ENCODE results near the gene DACT2. TPM values are rescaled to one million over a fixed set of nuclear protein-coding genes. Genes with fewer than 3 reads are reported as not detected.

DACT2 gene
- total RNA-seq, 1 donor from 2014 or later: 17.4 TPM

DNA sequence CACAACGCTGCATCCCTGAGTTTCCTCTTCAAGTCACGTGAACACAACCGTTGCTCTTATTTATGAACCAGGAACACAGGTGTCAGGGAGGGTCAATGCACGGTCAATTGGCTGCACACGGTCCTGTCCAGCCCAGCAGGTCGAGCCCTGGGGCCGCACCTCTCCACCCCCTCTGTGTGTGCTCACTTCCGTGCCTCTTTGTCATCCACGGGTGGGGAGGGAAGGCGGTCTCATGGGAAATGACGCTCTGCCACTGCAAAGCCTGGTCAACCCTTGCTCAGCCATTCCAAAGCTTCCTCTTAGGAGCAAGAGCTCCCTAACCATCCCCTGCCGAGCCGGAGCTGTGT lies 38.7 kb downstream of the DACT2 start:
- no peak overlapping the region for H3K27ac Mint-ChIP-seq
- H3K9me3 Mint-ChIP-seq: peaks cover 5% of the 10 kb centered on the region
- peaks cover 32% of the 10 kb centered on the region for H3K27me3 Mint-ChIP-seq
- DNase-seq (ENCODE audit: extremely low spot score, unreplicated experiment): no peak
- no peaks in the 10 kb centered on the region for H3K4me1 Mint-ChIP-seq (ENCODE audit: unreplicated experiment)
- H3K4me3 Mint-ChIP-seq: no peak overlapping the region
- peaks cover 3% of the 10 kb centered on the region for H3K36me3 Mint-ChIP-seq
- TF ChIP-seq CTCF (conservative IDR thresholded peaks at IDR 0.05): no peak

- H3K36me3 Mint-ChIP-seq: peaks cover 3% of the 10 kb centered on the region
- no peak for DNase-seq (ENCODE audit: extremely low spot score, unreplicated experiment)
- no peak overlapping the region for H3K27ac Mint-ChIP-seq
- TF ChIP-seq CTCF (conservative IDR thresholded peaks at IDR 0.05): no peak
- peaks cover 5% of the 10 kb centered on the region for H3K4me1 Mint-ChIP-seq (ENCODE audit: unreplicated experiment)
- H3K4me3 Mint-ChIP-seq: no peak overlapping the region
- H3K27me3 Mint-ChIP-seq: peaks cover 38% of the 10 kb centered on the region
- peaks cover 5% of the 10 kb centered on the region for H3K9me3 Mint-ChIP-seq
Measured at GRCh38 chr6:168280020-168280898, 39.3 kb downstream of the DACT2 start.

DNA sequence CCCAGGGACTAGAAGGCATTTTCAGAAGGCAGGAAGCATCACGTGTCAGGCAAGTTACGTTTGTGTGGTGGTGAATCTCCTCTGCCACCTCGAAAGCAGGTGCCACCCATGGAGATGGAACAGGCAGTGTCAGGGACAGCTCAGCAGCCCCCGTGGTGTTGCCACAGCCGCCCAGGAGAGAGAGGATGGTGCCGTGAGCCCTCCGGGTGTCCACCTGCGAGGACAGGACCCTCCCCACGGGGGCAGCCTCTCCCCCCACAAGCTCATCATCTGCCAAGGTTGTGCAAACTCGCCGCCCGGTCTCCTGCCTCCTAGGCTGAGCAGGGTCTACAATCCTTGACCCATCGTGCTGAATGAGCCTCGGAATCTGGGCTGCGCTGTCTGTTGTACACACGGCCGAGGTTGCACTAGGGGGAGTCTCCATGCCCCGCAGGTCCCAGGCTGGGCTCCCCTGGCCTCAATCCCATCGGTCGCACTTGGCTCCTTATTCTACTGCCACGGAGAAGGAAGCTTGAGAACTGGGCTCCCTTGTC lies 40.1 kb downstream of the DACT2 start:
- no peaks in the 10 kb centered on the region for H3K36me3 Mint-ChIP-seq
- H3K27ac Mint-ChIP-seq: no peak overlapping the region
- H3K27me3 Mint-ChIP-seq: peaks cover 36% of the 10 kb centered on the region
- TF ChIP-seq CTCF (conservative IDR thresholded peaks at IDR 0.05): no peak
- H3K9me3 Mint-ChIP-seq: no peaks in the 10 kb centered on the region
- H3K4me1 Mint-ChIP-seq (ENCODE audit: unreplicated experiment): peaks cover 8% of the 10 kb centered on the region
- no peak for DNase-seq (ENCODE audit: extremely low spot score, unreplicated experiment)
- H3K4me3 Mint-ChIP-seq: no peak overlapping the region

DNA sequence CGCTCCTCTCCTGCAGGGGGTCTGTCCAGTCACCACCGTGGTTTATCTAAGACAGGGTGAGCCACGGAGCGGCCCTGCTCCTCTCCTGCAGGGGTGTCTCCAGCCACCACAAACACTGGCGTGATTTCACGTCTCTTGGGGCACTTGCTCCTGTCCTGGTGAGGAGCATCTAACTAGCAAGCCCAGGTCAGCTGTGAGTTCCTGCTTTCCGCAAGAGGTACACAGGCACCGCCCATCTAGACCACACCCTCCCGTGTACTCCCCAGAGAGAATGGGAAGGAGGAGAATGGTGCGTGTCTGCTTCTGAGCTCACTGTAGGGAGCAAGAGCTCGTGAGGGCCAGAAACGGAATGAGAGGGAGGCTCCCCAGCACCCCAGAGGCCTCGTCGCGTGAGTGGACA lies 40.7 kb downstream of the DACT2 start:
- Mint-ChIP-seq H3K4me1 (ENCODE audit: unreplicated experiment) (peaks cover 11% of the 10 kb centered on the region), H3K27me3 (peaks cover 36% of the 10 kb centered on the region), H3K27ac (no peak overlapping the region), H3K36me3 (no peaks in the 10 kb centered on the region), H3K4me3 (no peak overlapping the region), H3K9me3 (no peaks in the 10 kb centered on the region)
- no peak for TF ChIP-seq CTCF (conservative IDR thresholded peaks at IDR 0.05)
- no peak for DNase-seq (ENCODE audit: extremely low spot score, unreplicated experiment)

DNA sequence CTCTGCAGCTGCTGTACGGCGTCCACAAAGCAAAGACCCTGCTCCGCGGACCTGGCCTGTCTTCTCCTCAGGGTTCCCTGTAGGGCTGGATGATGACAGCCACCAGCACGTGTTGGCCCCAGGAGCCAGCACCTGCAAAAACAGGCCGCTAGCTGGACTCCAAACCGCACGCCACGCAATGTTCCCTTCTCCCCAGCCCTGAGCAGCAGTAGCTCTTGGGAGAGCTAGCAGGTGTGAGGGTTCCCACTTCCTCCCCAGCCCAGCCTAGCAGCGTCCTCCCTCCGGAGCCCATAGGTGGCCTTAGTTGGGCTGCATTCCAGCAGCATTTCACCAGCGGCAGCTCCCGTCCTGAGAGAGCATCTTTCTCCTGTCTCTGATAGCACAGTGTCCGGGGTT lies 42.3 kb downstream of the DACT2 start:
- Mint-ChIP-seq H3K9me3 (no peaks in the 10 kb centered on the region), H3K36me3 (no peaks in the 10 kb centered on the region), H3K27me3 (peaks cover 41% of the 10 kb centered on the region), H3K4me1 (ENCODE audit: unreplicated experiment) (peaks cover 25% of the 10 kb centered on the region), H3K27ac (no peak overlapping the region), H3K4me3 (no peak overlapping the region)
- DNase-seq (ENCODE audit: extremely low spot score, unreplicated experiment): no peak
- TF ChIP-seq CTCF (conservative IDR thresholded peaks at IDR 0.05): no peak

All from type B pancreatic cell (in vitro differentiated cells).